G401.6 (cell line): Measurements from ENCODE around the gene CLP1.
"Not testable (repeated sequence)": the region's sequence is repeated elsewhere in the genome, so short reads cannot be mapped to it uniquely, and the experiment has no call there.

Source experiments
- FAIRE-seq: peaks from 2 replicates; lab custom pipeline; 2012; peaks lifted over from hg19 to GRCh38; lab: Jason Lieb, UNC

The CLP1 gene

GRCh38 chr11:57667117-57667735 is 9.7 kb downstream of the CLP1 start:
- peak; percentile 97 for FAIRE-seq

GRCh38 chr11:57667736-57668433 is 10.3 kb downstream of the CLP1 start, which contains the start of gene ZDHHC5:
ZDHHC5 (plus strand) TSS chr11:57668114; CDS start chr11:57673091, 4,977 bp downstream.
- no peak for FAIRE-seq

- no peak for FAIRE-seq
Observed at GRCh38 chr11:57668434-57668782, 10.8 kb downstream of the CLP1 start.

GRCh38 chr11:57674251-57674650 is 16.7 kb downstream of the CLP1 start:
- no peak for FAIRE-seq

DNA sequence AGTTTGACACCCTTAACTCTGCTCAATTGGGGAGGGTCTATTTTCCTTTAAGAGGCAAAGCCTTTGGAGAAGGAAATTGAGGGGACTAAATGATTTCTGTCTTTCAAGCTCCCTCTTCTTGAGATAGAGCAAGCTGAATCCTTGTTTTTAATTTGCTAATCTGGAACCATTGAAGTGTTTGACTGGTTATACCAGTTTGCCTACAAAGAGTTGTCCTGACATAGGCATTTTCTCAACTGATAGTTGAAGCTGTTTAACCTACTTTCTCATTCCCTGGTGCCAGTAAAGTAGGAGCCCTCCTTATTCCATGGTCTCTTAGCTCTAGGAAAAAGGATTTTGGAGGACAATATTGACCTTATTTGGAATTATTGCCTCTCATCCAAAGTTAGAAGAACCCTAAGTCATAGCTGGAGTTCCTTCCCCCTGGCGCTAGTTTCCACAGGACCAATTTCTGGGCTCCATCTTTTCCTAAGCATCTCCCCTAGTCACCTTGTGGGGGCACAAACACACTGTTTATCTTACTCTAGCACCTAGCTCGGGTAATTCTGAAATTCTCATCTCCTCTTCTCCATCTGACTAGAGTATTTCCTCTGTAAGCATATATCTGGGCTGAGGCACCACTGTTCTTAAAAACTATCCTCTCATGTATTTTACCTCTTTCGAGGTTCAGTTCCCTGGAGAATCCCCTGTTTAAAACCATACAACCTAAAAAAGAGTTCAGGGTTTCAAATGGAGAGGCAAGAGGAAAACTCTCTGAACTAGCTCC is 17.8 kb downstream of the CLP1 start:
- FAIRE-seq, result no peak

- no peak for FAIRE-seq
Observed at GRCh38 chr11:57679396-57679795, 21.8 kb downstream of the CLP1 start.

GRCh38 chr11:57680552-57680874 is 23.0 kb downstream of the CLP1 start:
- FAIRE-seq, result no peak

GRCh38 chr11:57681168-57681567 is 23.6 kb downstream of the CLP1 start:
- no peak for FAIRE-seq

GRCh38 chr11:57690474-57690873 is 32.9 kb downstream of the CLP1 start:
- FAIRE-seq, result not testable (repeated sequence)

DNA sequence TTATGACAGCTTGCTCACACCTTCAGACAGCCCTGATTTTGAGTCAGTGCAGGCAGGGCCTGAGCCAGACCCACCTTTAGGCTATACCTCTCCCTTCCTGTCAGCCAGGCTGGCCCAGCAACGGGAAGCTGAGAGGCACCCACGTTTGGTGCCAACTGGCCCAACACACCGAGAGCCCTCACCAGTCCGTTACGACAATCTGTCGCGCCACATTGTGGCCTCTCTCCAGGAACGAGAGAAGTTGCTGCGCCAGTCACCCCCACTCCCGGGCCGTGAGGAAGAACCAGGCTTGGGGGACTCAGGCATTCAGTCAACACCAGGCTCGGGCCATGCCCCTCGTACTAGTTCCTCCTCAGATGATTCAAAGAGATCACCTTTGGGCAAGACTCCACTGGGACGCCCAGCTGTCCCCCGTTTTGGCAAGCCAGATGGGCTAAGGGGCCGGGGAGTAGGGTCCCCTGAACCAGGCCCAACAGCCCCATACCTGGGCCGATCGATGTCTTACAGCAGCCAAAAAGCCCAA is 41.3 kb downstream of the CLP1 start:
- no peak for FAIRE-seq

- no peak for FAIRE-seq
Observed at GRCh38 chr11:57699813-57700212, 42.3 kb downstream of the CLP1 start.

- no peak for FAIRE-seq
Observed at GRCh38 chr11:57700425-57700824, 42.9 kb downstream of the CLP1 start.

- FAIRE-seq, result no peak
Observed at GRCh38 chr11:57703341-57703740, 45.8 kb downstream of the CLP1 start.

GRCh38 chr11:57704932-57705331 is 47.4 kb downstream of the CLP1 start:
- no peak for FAIRE-seq

DNA sequence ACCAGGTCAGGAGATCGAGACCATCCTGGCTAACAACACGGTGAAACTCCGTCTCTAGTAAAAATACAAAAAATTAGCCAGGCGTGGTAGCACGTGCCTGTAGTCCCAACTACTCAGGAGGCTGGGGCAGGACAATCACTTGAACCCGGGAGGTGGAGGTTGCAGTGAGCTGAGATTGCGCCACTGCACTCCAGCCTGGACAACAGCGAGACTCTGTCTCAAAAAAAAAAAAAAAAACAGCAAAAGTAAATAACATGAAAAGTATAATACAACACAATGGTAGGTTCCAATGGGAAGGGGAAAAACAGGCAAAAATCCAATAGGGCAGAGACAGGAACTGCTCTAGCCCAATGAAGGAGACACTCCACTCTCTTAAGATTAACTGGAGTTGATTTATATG is 47.9 kb downstream of the CLP1 start:
- not testable (repeated sequence) for FAIRE-seq

DNA sequence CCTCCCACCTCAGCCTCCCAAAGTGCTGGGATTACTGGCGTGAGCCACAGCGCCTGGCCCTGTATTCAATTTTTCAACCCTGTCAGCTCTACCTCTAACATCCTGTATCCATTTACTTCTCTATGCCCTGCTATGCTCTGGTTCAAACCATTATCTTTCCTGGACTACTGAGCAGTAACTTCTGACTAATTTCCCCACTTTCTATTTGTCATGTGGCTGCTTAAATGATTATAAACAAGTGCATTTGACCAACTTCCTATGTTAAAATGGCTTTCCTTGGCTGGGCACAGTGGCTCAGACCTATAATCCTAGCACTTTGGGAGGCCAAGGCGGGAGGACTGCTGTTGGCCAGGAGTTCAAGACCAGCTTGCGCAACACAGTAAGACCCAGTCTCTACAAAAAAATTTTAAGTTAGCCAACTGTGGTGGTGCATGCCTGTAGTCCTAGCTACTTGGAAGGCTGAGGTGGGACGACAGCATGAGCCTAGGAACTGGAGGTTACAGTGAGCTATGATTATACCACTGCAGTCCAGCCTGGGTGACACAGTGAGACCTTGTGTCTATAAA is 52.3 kb downstream of the CLP1 start:
- no peak for FAIRE-seq
